HG02970 (cell line): ENCODE data around the gene EFS.
"Not testable (repeated sequence)": the region's sequence is repeated elsewhere in the genome, so short reads cannot be mapped to it uniquely, and the experiment has no call there.

Experiments used
- ATAC-seq: cut with Tn5 transposase; IDR thresholded peaks from one replicate; pipeline ENCODE4 v1.9.1; 2021; ENCODE audit warnings: mild to moderate bottlenecking, moderate library complexity, moderate number of reproducible peaks; ENCODE audit not compliant: unreplicated experiment, low FRiP score

Gene EFS

GRCh38 chr14:23339506-23340268 lies 25.3 kb downstream of the EFS start:
- ATAC-seq, result no peak

DNA sequence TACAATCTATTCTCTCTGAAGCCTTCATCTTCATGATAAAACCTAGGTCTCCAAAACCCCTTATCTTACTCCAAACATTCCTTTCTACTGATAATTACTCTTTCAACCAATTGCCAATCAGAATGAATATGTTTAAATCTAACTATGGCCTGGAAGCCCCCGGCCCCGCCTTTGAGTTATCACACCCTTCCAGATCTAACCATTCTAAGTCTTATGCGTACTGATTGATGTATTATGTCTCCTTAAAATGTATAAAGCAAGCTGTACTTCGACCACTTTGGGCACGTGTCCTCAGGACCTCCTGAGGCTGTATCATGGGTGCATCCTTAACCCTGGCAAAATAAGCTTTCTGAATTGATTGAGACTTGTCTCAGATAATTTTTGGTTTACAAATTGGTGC lies 29.3 kb downstream of the EFS start:
- ATAC-seq, result no peak

DNA sequence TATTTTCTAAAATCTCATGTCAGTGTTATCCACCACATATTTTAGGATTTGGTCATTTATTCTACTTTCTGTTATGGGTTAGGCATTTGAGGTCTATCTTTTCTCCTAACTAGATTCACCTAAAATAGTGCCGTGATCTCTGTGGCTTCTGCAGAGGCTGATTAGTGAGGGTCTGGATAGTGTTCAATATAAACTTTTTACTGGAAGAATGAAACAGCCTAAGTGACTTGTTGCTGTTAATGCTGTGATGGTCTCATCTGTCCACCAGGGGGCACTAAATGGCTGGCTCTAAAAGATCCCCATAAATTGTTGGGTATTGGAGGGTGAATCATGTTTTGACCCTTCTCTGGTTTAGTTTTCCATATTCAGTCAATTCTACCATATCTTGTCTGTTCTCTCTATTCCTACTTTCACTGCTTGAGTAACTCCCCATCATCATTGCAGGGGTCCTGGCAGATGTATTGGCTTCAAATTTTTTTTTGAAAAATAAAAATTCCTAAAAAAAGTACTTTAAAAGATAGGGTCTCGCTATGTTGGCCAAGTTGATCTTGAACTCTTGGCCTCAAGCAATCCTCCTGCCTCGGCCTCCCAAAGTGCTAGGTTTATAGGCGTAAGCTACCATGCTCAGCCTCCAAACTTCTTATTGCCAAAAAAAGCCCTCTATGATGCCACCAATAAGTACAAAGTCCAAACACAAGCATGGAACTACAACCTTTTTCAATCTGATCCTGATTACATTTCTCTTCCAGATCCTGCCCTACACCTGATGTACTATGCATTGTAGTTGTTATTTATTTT lies 36.8 kb downstream of the EFS start:
- ATAC-seq, result no peak

DNA sequence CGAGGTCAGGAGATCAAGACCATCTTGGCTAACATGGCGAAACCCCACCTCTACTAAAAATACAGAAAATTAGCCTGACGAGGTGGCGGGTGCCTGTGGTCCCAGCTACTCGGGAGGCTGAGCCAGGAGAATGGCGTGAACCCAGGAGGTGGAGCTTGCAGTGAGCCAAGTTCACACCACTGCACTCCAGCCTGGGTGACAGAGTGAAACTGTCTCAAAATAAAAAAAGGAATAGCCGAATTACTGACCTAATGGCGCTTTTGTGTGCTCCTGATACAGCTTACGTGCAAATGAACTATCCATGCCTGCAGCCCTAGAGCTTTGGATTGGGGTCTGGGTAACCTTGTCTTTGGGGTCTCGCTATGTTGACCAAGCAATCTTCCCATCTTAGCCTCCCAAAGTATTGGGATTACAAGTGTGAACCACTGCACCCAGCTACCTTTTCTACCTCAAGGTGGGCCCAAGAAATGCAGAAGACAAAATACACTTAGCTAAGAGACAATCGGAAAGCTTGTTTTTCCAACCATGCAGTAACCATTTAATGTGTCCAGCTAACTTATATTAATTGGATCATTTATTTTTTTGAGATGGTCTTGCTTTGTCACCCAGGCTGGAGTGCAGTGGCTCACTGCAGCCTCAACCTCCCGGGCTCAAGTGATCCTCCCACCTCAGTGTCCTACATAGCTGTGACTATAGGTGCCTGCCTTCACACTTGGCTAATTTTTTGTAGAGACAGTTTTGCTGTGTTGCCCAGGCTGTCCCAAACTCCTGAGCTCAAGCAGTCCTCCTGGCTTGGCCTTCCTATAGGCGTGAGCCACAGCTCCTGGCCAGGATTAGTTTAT lies 38.3 kb downstream of the EFS start:
- ATAC-seq, result no peak

- ATAC-seq, result not testable (repeated sequence)
Measured at GRCh38 chr14:23325746-23326145, 39.2 kb downstream of the EFS start.

DNA sequence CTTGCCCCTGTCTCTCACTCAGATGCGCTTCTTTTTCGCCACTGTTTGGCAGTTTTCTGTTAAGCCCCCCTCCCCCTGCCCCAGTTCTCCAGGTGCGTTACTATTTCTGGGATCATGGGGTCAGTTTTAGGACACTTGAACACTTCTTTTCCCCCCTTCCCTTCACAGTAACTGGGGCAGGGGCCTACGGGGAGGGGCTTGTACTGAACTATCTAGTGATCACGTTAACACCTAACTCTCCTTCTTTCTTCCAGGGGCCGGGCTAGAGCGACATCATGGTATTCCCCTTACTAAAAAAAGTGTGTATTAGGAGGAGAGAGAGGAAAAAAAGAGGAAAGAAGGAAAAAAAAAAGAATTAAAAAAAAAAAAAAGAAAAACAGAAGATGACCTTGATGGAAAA lies 40.0 kb downstream of the EFS start:
- ATAC-seq, result no peak

DNA sequence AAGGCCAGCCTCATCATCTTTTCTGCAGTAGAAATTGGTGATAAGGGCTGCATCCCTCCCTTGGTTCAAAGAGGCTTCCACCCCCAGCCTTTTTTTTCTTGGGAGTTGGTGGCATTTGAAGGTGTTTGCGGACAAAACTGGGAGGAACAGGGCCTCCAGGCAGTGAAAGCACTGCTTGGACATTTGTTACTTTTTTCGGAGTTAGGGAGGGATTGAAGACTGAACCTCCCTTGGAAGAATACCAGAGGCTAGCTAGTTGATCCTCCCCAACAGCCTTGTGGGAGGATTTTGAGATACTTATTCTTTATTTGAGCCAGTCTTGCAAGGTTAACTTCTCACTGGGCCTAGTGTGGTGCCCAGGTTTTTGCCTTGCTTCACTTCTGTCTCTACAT lies 40.5 kb downstream of the EFS start:
- no peak for ATAC-seq

DNA sequence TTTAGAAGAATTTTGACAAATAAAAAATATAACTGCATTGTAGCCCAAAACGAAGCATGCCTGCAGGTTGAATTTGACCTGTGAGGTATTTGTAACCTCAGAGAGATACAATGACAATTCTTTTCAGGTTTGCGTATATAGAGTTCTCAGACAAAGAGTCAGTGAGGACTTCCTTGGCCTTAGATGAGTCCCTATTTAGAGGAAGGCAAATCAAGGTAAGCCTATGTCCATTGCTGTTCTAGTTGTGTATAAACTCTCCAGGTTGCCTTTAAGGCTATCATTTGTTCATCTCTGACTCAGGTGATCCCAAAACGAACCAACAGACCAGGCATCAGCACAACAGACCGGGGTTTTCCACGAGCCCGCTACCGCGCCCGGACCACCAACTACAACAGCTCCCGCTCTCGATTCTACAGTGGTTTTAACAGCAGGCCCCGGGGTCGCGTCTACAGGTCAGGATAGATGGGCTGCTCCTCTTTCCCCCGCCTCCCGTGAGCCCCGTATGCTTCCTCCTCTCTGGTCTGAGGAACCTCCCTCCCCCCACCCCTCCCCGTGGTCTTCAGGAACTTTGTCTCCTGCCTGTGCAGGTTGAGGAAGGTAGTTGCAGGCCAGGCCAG lies 41.0 kb downstream of the EFS start:
- no peak for ATAC-seq

- no peak for ATAC-seq
Measured at GRCh38 chr14:23322568-23323517, 42.1 kb downstream of the EFS start.

- peak; percentile 12 for ATAC-seq
Measured at GRCh38 chr14:23321572-23322547, 43.1 kb downstream of the EFS start.

DNA sequence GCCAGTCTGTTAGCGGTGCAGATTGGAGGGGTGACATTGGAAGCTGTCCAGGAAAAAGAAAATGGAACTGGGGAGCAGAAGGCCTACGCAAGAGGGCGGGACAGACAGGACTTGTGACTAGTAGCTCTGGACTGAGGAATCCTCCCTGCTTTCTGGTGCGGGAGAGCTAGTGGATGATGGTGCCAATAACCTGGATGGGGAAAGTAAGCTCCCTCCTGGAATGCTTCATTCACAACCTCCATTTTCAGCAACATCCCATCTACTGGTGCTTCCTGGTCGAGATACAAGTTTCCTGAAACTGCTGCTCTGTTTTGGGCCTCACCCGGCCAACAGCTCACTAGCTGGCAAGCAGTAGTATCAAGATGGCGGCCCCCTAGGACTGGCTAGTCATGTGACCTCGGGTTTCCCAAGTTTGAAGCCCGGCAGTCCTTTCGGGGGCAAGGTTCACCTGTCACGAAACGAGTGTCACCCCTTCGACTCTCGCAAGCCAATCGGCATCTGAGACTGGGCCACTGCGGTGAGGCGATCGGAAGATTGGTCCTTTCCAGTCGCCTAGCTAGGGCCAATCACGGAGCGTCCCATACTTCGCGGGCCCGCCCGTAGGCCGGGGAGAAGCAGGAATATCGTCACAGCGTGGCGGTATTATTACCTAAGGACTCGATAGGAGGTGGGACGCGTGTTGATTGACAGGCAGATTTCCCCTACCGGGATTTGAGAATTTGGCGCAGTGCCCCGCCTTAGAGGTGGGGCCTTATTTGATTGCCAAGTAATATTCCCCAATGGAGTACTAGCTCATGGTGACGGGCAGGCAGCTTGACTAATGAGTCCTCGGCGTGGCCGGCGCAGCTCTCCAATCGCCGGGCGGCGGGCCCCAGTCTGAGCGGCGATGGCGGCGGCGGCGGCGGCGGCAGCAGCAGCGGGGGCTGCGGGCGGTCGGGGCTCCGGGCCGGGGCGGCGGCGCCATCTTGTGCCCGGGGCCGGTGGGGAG lies 44.1 kb downstream of the EFS start, which contains the start of gene PABPN1:
TSS of gene PABPN1 (plus strand) at position 874 of the 988 bp plus-strand sequence. CDS start at position 887, 13 bp downstream.
- ATAC-seq, result peak; percentile 93

DNA sequence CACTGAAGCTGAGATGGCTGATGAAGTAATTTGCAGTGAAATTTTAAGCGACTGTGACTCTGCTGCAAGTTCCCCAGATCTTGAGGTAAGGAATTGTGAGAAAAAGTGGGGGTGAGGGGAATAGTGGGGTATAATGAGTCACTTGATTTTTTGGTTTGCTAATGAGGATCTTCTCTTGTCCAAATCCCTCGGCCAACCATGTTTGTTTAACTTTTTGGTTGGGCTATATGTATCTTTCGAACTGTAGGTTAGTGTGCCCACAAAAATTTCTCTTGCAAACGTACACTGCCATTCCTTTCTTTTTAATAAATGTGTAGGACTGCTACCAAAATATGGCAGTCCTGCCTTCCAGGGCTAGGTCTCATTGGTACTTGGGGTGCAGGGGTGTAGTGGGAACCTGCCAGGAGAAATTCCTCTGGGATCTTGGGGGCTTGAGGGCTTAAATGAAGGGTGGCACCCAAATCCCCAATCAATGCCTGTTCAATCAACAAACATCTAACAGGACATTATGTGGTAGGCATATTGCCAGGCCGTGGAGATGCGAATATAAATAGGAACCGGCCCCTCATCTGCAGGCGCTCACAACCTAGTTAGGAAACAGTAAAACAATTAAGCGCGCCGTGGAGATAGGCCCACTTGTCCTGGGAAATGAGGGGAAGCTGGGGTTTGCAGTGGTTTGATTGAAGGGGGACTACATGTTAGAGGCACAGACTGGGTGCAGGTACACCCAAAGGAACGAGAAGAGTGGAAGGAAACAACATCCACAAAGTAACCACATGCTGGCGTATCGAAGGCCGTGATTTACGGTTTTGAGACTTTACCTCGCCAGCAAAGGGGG lies 45.0 kb downstream of the EFS start:
- ATAC-seq, result no peak

DNA sequence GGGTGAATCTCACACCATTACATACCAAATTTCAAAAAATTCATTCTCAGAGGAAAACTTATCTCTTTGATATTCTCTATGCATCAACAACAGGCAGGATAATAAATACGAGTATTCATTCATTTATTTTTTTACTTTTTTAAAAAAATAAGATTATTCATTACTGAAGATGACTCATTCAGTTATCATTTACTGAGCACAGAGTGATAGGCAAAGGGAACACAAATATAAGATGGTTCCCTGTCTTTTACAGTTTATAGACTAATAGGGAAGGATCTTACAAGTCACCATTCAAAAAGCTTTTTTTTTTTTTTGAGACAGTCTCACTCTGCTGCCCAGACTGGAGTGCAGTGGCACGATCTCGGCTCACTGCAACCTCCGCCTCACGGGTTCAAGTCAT lies 48.7 kb downstream of the EFS start:
- ATAC-seq, result no peak

- no peak for ATAC-seq
Measured at GRCh38 chr14:23310546-23310945, 54.4 kb downstream of the EFS start.

DNA sequence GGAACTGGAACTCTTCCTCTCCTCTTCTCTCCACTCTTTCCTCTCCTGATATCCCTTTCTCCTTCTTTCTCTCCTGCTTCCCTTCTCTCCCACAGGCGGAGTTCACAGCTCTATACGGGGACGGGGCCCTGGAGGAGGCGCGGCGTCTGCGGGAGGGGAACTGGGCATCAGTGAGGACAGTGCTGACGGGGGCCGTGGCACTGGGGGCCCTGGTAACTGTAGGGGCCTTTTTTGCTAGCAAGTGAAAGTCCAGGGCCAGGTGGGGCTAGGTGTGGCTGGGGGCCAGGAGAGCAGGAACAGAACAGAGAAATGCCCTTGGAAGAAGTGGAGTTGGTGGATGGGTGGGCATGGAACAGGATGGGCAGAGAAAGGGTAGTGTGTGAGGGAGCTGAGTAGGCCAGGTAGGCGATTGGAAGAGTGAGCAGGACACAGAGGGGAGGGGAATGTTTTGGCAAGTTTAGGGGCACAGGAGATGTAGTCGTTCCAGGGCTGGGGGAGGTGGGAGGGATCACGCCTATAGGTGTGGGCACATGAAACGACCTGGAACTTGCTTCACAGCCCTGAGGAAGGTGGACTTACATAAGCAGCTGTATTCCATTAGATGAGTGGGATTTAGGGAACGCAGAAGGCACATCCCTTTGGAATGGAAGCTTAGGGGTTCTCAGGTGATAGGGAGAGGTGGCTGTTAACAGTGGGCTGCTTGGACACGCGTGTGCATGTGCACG lies 56.1 kb downstream of the EFS start:
- no peak for ATAC-seq
